SU-DHL-6 (cell line): ENCODE data around the gene ALAS1.

Experiments used
- EZH2phosphoT487 ChIP-seq: fragments of 200-600 bp; sonication (generic), shearing (Covaris generic); conservative IDR thresholded peaks from 2 replicates; pipeline ENCODE4 v1.6.1; 2018; ENCODE audit warnings: mild to moderate bottlenecking, antibody characterized with exemption, low read length, moderate library complexity, mixed read lengths
- TF ChIP-seq, protein P1 (sequence below): fragments of 200-600 bp; sonication (generic); IDR thresholded peaks from one replicate; pipeline ENCODE4 v1.5.1; 2017; ENCODE audit warnings: antibody characterized with exemption, mild to moderate bottlenecking, low read length, moderate library complexity; ENCODE audit not compliant: insufficient read depth, poor library complexity, severe bottlenecking

DNA sequence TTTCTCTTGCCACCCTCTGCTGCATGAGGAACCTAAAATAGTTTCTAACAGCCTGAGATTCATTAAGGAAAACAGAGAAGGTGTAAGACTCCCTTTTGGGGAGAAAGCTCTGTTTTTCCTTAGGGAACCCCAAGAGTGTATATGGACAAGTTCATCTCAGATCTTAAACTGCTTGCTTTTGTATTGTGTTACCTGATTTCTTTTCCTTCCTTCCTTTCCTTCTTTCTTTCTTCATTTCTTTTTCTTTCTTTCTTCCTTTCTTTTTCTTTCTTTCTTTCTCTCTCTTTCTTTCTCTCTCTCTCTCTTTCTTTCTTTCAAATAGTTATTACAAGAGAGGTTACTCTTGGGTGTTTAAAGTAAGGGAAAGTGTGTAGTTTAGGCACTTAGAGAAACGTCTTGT is 38.5 kb upstream of the ALAS1 start:
- TF ChIP-seq, protein P1, sequence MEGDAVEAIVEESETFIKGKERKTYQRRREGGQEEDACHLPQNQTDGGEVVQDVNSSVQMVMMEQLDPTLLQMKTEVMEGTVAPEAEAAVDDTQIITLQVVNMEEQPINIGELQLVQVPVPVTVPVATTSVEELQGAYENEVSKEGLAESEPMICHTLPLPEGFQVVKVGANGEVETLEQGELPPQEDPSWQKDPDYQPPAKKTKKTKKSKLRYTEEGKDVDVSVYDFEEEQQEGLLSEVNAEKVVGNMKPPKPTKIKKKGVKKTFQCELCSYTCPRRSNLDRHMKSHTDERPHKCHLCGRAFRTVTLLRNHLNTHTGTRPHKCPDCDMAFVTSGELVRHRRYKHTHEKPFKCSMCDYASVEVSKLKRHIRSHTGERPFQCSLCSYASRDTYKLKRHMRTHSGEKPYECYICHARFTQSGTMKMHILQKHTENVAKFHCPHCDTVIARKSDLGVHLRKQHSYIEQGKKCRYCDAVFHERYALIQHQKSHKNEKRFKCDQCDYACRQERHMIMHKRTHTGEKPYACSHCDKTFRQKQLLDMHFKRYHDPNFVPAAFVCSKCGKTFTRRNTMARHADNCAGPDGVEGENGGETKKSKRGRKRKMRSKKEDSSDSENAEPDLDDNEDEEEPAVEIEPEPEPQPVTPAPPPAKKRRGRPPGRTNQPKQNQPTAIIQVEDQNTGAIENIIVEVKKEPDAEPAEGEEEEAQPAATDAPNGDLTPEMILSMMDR: no peak
- TF ChIP-seq EZH2phosphoT487: no peak
